HG02759 (cell line): Measurements from ENCODE around the gene ZNF724.
"Not testable (repeated sequence)": the region's sequence is repeated elsewhere in the genome, so short reads cannot be mapped to it uniquely, and the experiment has no call there.

ENCODE experiments used
- ATAC-seq: cut with Tn5 transposase; IDR thresholded peaks from one replicate; pipeline ENCODE4 v1.9.1; 2021; ENCODE audit warnings: mild to moderate bottlenecking, moderate library complexity; ENCODE audit not compliant: unreplicated experiment

The ZNF724 gene

DNA sequence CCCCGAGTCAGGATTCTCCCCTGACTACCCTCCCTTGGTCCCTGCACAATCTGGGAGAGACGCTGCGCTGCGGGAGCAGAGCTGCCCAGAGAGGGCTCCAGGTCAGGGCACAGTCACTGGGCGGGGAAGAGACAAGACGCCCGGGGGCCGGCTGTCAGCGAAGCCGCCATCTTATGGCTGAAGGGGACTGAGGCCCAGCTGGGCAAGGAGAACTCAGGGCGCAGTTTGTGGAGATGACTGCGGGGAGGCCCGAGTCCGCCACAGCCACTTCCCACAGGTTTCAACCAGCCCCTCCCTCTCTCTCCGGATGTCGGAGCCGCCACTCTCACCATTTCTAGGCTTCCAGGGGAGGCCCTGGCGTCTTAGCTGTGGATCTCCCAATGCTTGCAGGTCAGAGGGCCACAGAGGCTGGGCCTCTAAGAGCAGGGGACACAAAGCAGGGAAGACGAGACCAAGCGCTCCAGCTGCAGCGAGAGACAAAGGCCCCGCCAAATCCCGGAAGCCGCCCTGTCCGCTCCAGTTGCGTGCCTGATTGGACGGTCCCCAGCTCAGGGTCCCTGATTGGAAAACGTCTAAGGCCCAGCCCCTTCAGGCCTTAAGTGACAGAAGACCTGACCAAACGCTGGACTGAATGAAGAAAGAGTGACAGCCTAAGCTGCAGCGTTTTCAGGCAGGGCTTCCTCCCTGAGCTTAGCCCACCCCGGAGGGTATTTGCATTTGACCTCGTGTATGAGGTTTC is at the start of gene ZNF724:
Gene ZNF724 (minus strand): TSS at position 484 of the 739 bp plus-strand sequence. CDS start 152 bp downstream, at position 332.
- ATAC-seq, result peak; percentile 97

DNA sequence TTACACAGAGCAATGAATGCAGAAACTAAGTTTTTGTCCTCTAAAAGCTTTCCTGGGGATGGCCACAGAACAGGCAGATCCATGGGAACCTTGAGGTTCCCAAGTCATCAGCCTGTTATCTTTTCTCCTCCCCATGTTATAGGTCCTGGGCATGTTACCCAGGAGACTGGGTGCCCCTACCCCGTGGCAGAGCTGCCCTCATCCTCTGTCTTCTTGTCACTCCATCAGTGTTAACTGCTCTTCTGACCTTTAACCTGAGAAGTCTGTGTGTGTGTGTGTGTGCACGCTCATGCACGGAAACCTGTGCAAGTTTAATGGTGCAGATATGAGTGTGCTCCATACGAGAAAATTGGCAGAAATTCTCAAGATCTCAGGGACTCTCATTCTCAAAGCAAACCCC is 43.9 kb upstream of the ZNF724 start:
- ATAC-seq, result no peak

DNA sequence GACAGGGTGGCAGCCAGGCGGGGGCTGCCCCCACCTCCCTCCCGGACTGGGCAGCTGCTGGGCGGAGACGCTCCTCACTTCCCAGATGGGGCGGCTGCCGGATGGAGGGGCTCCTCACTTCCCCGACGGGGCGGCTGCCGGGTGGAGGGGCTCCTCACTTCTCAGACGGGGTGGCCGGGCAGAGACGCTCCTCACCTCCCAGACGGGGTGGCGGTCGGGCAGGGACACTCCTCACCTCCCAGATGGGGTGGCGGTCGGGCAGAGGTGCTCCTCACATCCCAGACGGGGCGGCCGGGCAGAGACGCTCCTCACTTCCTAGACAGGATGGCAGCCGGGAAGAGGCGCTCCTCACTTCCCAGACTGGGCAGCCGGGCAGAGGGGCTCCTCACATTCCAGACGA is 39.8 kb upstream of the ZNF724 start:
- ATAC-seq, result not testable (repeated sequence)

DNA sequence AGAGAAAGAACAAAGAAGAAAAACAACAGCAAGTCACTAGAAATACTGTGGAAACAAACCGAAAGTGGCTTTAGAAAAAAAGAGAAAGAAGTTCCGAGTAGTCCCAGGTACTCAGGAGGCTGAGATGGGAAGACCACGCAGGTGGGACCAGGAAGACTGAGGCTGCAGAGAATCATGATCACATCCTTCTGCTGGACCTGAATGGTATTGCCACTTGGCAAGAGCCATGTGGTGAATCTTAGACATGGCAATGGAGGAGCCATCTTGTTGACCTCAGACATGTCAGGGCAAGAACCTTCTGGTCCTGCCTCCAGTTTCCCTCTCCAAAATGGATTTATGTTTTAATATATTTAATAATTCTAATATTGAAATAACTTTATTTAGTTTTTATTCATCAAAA is 37.4 kb upstream of the ZNF724 start:
- no peak for ATAC-seq

DNA sequence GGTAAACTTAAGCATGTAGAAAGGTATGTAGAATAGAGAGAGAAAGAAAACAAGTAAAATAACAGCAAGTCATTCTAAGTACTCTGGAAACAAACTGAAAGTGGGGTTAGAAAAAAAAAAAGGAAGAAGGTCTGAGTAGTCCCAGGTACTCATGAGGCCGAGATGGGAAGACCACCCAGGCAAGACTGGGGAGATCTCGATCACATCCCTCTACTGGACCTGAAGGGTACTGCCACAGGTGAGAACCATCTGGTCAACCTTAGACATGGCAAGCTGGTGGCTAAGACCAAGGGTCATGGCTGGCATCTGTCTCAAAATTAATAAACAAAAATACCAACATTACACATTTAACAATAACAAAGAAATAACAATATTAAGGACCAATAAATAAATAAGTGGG is 36.3 kb upstream of the ZNF724 start:
- no peak for ATAC-seq

DNA sequence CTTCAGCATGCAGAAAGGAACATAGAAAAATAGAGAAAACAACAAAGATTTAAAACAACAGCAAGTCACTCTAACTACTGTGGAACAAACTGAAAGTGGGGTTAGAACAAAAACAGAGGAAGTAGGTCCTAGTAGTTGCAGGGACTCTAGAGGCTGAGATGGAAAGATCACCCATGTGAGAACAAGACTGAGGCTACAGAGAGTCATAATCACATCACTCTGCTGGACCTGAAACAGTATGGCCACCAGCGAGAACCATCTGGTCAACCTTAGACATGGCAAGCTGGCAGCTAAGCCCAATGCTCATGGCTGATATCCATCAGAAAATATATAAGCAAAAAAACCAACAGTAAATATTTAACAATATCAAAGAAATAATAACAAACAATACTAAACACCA is 35.8 kb upstream of the ZNF724 start:
- no peak for ATAC-seq

DNA sequence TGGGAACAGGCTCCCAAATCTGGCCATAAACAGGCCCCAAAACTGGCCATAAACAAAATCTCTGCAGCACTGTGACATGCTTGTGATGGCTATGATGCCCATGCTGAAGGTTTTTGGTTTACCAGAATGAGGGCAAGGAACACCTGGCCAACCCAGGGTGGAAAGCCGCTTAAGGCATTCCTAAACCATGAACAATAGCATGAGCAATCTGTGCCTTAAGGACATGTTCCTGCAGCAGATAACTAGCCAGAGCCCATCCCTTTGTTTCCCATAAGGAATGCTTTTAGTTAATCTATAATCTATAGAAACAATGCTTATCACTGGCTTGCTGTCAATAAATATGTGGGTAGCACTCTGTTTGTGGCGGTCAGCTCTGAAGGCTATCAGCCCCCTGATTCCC is 35.1 kb upstream of the ZNF724 start:
- ATAC-seq, result not testable (repeated sequence)

DNA sequence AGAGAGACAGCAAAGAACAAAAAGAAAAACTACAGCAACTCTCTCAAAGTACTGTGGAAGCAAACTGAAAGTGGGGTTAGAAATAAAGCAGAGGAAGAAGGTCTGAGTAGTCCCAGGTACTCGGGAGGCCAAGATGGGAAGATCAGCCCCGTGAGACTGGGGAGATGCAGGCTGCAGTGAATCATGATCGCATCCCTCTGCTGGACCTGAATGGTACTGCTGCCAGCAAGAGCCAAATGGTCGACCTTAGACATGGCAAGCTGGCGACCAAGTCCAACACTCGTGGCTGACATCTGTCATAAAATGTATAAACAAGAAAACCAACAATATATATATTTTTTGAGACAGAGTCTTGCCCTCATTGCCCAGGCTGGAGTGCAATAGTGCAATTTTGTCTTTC is 33.7 kb upstream of the ZNF724 start:
- no peak for ATAC-seq

DNA sequence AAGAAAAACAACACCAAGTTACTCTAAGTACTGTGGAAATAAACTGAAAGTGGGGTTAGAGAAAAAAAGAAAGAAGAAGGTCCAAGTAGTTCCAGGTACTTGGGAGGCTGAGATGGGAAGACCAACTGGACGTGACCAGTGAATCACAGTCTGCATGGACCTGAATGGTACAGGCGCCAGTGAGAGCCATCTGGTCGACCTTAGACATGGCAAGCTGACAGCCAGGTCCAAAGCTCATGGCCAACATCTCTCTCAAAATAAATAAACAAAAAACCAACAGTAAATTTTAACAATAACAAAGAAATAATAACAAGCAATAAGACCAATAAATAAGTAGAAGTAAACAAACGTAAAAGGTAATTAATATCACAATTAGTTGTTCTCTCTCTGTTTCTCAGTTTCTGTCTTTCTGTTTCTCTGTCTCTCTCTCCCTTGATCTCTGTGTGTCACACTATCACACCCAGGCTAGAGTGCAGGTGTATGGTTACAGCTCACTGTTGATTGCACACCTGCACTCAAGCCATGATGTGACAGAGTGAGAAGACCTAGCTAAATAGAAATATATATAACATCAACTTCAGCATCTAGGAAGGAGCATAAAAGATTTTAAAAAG is 31.6 kb upstream of the ZNF724 start:
- no peak for ATAC-seq

DNA sequence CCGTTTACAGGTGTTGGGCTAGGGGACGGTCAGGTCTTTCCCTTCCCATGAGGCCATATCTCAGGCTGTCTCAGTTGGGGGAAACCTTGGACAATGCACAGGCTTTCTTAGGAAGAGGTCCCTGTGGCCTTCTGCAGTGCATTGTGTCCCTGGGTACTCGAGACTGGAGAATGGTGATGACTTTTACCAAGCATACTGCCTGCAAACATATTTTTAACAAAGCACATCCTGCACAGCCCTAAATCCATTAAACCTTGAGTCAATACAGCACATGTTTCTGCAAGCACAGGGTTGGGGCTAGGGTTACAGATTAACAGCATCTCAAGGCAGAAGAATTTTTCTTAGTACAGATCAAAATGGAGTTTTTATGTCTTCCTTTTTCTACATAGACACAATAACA is 27.9 kb upstream of the ZNF724 start:
- ATAC-seq, result not testable (repeated sequence)

DNA sequence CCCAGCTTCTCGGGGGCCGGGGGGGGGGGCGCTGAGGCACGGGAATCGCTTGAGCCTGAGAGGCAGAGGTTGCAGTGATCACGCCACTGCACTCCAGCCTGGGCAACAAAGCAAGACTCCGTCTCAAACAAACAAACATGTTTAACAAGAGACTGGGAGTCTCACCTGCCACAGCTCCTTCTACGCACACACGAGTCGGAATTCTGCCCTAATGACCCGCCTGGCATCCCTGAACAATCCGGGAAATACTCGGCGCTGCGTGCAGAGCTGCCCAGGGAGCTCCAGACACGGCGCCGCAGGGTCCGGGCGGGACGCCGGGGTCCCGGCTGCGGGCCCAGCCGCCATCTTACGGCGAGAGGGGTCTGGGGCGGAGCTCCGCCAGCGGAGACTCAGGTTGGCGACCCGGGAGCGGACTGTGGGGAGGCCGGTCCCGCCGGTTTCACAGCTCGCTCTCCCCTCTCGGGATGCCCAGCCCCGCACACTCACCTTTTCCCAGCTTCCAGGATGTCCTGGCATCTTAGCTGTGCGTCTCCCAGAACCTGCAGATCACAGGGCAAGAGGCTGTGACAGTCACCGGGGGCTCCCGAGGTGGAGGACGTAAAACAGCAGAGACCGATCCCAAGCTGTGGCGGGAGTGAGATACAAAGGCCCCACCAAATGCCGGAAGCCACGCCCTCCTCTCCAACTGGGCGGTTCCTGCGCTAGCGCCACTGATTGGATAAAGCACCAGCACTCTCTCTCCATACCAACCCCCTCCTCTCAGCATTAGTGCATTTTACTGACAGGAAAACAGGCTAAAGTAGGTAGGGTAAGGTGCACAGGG is 23.6 kb upstream of the ZNF724 start:
- peak; percentile 100 for ATAC-seq

DNA sequence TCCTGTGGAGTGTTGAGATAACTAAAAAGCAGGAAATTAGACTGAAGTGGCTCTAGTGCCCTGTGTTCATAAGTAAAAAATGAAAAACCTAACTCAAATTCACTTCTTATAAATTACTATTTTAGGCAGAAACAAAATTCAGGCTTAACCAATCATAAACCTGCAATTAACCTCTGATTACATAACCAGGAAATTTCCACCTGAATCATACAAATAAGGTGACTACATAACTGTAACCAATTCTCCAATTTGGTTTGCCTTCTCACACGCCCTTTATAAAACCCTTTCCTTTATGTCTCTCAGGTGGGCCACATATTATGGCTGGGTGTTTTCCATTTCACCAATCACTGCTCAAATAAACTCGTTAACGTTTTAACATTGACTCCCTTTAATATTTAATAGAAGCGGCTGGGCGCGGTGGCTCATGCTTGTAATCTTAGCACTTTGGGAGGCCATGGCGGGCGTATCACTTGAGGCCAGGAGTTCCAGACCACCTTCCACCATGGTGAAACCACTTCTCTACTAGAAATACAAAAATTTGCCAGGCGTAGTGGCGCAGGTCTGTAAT is 22.9 kb upstream of the ZNF724 start:
- ATAC-seq, result no peak

DNA sequence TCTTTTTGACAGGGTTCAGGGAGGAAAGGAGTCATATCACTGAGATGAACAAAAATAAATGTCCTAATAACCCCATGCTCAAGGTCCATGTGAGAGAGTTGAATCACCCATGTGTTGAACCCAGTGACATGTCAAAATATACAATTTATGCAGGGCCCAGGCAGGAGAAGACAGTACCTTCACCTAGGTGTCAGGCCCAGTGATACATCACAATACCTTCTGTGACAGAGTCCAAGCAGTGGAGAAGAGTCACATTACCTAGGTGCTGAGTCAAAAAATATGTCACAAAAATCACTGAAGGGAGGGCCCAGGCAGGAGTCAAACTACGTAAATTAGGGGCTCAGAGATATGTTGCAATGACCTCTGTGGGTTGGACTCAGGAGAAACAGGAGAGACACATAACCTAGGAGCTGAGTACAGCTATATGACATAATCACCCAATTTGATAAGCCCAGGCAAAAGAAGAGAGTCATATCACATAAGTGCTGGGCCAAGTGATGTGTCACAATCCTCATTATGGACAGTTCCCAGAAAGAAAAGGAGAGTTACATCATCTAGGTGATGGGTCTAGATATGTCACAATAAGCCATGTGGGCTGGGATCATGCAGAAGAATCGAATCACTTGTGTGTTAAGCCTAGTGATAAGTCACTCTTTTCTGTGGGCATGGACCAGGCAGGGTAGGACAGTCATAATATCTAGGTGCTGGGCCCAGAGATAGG is 13.8 kb upstream of the ZNF724 start:
- no peak for ATAC-seq

DNA sequence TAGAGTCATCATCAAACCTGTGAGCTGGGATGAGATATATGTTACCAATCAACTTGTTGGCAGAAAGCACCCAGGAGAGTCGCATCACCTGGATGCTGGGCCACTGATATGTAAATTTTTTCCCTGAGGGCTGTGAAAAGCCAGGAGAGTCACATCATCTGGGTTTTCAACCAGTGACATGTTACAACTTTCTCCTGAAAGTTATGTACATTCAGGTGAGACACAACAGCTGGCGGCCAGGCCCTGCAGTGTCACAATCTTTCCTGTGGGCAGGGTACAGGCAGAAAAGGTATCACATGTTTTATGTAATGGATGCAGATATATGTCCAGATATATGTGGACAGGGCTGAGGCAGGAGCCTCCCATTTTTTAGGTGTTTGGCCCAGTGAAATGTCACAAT is 13.2 kb upstream of the ZNF724 start:
- ATAC-seq, result no peak

DNA sequence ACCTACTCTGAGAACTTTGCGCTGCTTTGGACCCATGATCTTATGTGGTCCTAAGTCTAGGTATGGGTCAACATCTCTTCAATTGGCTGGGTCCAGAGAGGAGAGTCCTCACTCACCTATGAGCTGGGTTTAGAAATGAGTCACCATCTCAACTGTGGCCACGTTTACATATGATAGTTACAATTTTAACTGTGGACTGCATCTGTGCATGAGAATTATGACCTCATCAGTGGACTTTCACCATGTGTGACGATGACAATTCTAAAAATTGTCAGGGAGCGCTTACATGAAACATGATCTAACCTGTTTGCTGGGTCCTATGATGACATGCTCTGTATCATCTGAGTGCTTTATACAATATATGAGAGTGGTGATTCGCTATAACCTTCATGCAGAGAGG is 12.7 kb upstream of the ZNF724 start:
- no peak for ATAC-seq

DNA sequence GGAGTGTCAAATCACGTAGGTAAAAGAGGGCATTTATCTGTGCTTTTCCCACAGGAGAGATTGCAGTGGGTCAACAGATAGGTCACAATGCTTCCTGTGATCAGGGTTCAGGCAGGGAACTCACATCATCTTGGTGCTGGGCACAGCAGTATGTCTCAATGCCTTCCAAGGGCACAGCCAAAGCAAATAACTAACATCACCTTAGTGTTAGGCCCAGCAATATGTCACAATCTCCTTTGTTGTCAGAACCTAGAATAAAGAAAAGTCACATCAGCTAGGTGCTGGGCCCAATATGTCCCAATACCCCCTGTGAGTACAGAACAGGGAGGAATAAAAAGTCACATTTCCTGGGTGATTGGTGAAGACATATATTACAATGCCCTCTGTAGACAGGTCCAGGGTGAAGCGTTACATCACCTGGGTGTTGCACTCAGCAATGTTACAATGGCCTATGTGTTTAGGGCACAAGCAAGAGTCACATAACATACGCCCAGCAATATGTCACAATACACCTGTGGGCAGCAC is 11.4 kb upstream of the ZNF724 start:
- ATAC-seq, result no peak

DNA sequence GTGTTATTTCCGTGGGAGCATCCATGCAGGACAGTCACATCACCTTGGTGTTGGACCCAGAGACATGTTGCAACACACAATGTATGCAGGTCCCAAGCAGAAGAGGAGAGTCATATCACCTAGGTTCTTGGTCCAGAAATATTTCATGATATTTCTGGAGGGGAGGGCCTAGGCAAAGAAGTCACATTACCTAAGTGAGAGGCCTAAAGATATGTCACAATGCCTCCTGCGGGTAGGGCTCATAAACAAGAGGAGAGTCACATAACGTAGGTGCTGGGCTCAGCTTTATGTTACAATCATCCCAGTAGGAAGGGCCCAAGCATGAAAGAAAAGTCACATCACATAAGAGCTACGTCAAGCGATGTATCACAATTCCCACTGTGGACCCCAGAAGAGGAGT is 10.8 kb upstream of the ZNF724 start:
- no peak for ATAC-seq

DNA sequence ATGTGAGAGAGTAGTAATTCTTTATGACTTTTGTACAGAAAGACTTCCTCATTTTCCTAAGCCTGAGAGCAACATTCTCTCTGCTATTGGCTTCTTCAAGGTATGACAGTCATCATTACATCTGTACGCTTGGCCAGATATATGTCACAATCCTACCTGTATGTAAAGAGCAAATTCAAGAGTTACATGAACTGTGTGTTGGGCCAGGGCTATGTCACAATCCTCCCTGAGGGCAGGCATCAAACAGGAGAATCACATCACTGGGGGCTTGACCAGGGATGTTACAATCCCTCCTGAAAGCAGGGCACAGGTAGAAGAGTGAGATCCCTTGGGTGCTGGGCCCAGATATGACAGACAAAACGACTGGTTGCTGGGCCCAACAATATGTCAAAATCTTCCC is 9.8 kb upstream of the ZNF724 start:
- ATAC-seq, result no peak

DNA sequence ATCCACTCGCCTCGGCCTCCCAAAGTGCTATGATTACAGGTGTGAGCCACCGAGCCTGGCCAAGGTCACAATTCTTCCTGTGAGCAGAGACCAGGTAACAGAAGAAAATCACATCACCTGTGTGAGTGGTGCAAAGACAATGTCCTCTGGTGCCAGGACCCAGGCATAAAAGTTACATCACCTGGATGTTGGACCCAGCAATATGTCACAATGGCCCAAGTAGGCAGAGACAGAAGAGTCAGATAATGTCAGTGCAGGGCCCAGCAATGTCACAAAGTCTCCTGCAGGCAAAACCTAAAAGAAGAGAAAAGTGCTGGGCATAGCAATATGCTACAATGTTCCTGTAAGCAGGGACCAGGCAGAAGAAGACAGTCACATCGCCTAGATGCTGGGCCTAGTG is 5.5 kb upstream of the ZNF724 start:
- no peak for ATAC-seq

DNA sequence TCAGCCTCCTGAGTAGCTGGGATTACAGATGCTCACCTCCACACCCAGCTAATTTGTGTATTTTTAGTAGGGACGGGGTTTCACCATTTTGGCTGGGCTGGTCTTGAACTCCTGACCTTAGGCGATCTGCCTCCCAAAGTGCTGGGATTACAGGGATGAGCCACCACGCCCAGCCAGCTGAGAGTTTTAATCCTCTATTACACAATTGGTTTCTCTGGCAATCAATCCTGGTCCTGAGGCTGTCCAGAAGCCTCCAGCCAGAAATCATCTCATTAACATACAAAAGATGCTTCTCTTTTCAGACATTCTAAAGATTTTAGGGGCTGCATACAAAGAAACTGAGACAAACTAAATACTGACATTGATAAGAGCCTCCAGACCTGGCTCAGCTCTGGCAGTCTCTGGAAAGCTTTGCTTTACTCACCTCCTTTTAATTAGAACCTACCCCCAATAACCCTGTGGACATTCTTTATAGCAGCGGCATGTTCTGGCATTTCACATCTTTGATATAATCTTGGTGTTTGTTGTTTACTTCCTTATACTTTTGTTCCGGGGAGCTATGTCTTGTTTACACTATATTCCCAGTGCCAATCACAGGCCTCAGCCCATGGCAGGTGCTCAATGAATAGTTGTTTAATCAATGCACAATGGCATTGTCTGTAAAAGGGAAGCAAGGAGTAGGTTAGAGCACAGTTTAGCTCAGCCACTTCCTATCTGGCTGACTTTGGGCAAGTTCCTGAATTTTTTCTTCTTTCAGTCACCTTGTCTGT is 4.1 kb upstream of the ZNF724 start:
- ATAC-seq, result no peak
